B cell (primary cell): ENCODE data around the gene ACACB. TPM values are rescaled to one million over a fixed set of nuclear protein-coding genes. Genes with fewer than 3 reads are reported as not detected.

Experiments
- ATAC-seq: fragments of 200-7000 bp; cut with Tn5 transposase; one replicate; pipeline ENCODE4 v1.10.0; 2021; ENCODE audit warnings: low read depth, mild to moderate bottlenecking, moderate number of reproducible peaks, moderate library complexity
- CTCF ChIA-PET: fragments of 350-600 bp; sonication (Branson Sonifier 250); formaldehyde crosslinking; loops from one replicate; lab custom pipeline; 2021; ENCODE audit warnings: antibody characterized with exemption, inconsistent platforms; lab: Charles Lee
- POLR2A ChIA-PET: fragments of 350-600 bp; sonication (Branson Sonifier 250); formaldehyde crosslinking; loops from one replicate; lab custom pipeline; 2021; ENCODE audit warnings: antibody characterized with exemption; lab: Charles Lee
- DNase-seq: peaks from one replicate; pipeline ENCODE4 v3.0.0; 2013
- H2AFZ ChIP-seq: 2 replicates; pipeline ENCODE4 v1.6.1; 2012; ENCODE audit warnings: mild to moderate bottlenecking, low read depth, low read length; ENCODE audit not compliant: insufficient read depth, poor library complexity, severe bottlenecking
- H3K27ac ChIP-seq, 2 donors: 1 replicate in 1 of 2; 2 replicates in 1 of 2; pipeline ENCODE4 v1.5.1; 2012 to 2013; ENCODE audit warnings: low read length in 2 of 2, mild to moderate bottlenecking in 2 of 2, moderate library complexity in 1 of 2
- H3K27me3 ChIP-seq, 4 experiments: fragments of 200-600 bp in 1 of 4; sonication (generic) in 1 of 4; replicated peaks in 1 of 4; 1 replicate in 2 of 4; 2 replicates in 2 of 4; pipeline versions ENCODE4 v1.6.1 to v1.7.0; 2013 to 2016; ENCODE audit warnings: low read length in 3 of 4, mild to moderate bottlenecking in 2 of 4, mixed read lengths in 1 of 4, moderate library complexity in 1 of 4; ENCODE audit not compliant: insufficient read depth in 4 of 4, control insufficient read depth in 3 of 4; ENCODE audit errors: control extremely low read depth in 1 of 4
- H3K36me3 ChIP-seq, 2 experiments: replicated peaks in 1 of 2; 1 replicate in 1 of 2; 2 replicates in 1 of 2; pipeline versions ENCODE4 v1.6.1 to v1.7.1; 2013; ENCODE audit warnings: low read length in 1 of 2; ENCODE audit not compliant: insufficient read depth in 2 of 2, control insufficient read depth in 1 of 2; ENCODE audit errors: control extremely low read depth in 1 of 2, extremely low read depth in 1 of 2
- H3K4me1 ChIP-seq, 2 donors: fragments of 200-600 bp in 1 of 2; sonication (generic) in 1 of 2; 1 replicate in 1 of 2; 2 replicates in 1 of 2; pipeline versions ENCODE4 v1.5.1 to v1.6.1; 2013 to 2017; ENCODE audit warnings: low read length in 2 of 2; ENCODE audit not compliant: control insufficient read depth in 2 of 2, insufficient read depth in 2 of 2
- H3K4me2 ChIP-seq: replicated peaks from 2 replicates; pipeline ENCODE3; 2012; ENCODE audit warnings: mild to moderate bottlenecking, low read depth, low read length; ENCODE audit not compliant: poor library complexity, severe bottlenecking
- H3K4me3 ChIP-seq, 5 experiments: fragments of 200-600 bp in 1 of 5; sonication (generic) in 1 of 5; 1 replicate in 3 of 5; 2 replicates in 2 of 5; pipeline versions ENCODE4 v1.5.1 to v1.7.0; 2011 to 2016; ENCODE audit warnings: low read length in 4 of 5, mild to moderate bottlenecking in 4 of 5, low read depth in 2 of 5, control low read depth in 1 of 5, moderate library complexity in 1 of 5; ENCODE audit not compliant: insufficient read depth in 1 of 5; ENCODE audit errors: control extremely low read depth in 1 of 5, extremely low read depth in 1 of 5
- H3K79me2 ChIP-seq: fragments of 200-600 bp; sonication (generic); one replicate; pipeline ENCODE4 v1.6.0; 2016; ENCODE audit warnings: low read length; ENCODE audit not compliant: control insufficient read depth, insufficient read depth
- H3K9ac ChIP-seq: fragments of 200-600 bp; sonication (generic); 2 replicates; pipeline ENCODE4 v1.6.1; 2017; ENCODE audit warnings: mild to moderate bottlenecking, low read length, moderate library complexity
- H3K9me3 ChIP-seq, 3 donors: one replicate each; pipeline versions ENCODE4 v1.6.1 to v1.7.1; 2013; ENCODE audit warnings: low read length in 2 of 3; ENCODE audit not compliant: control insufficient read depth in 2 of 3, insufficient read depth in 1 of 3; ENCODE audit errors: control extremely low read depth in 1 of 3
- H4K20me1 ChIP-seq: 2 replicates; pipeline ENCODE4 v1.6.0; 2012; ENCODE audit warnings: mild to moderate bottlenecking, low read length; ENCODE audit not compliant: insufficient read depth, control insufficient read depth, poor library complexity, severe bottlenecking
- H3K27ac Mint-ChIP-seq: one replicate; pipeline ENCODE4 v1.8.0; 2021; ENCODE audit warnings: mixed read lengths
- H3K27me3 Mint-ChIP-seq: one replicate; pipeline ENCODE4 v1.8.0; 2021; ENCODE audit warnings: mixed read lengths
- H3K4me1 Mint-ChIP-seq: one replicate; pipeline ENCODE4 v1.8.0; 2021; ENCODE audit warnings: mixed read lengths
- H3K4me3 Mint-ChIP-seq: one replicate; pipeline ENCODE4 v1.8.0; 2021; ENCODE audit warnings: mixed read lengths
- H3K9me3 Mint-ChIP-seq: one replicate; pipeline ENCODE4 v1.8.0; 2022; ENCODE audit warnings: mixed read lengths; ENCODE audit not compliant: insufficient read depth
- EZH2 ChIP-seq: IDR thresholded peaks from 2 replicates; pipeline ENCODE4 v1.6.1; 2012; ENCODE audit warnings: borderline replicate concordance, low read depth, mild to moderate bottlenecking, moderate library complexity, low read length; ENCODE audit not compliant: insufficient read depth, poor library complexity, severe bottlenecking
- WGBS: methylation state at CpG from one replicate; pipeline ENCODE4 v1.1.5; 2013; ENCODE audit warnings: missing lambda C conversion rate; ENCODE audit not compliant: insufficient coverage; 5-methylcytosine and 5-hydroxymethylcytosine counted together
- intact Hi-C: fragments of 100-400 bp; cut with micrococcal nuclease; formaldehyde crosslinking; loops from one replicate; pipeline ENCODE4 v1.10.0; 2022
- polyA plus RNA-seq: library from polyadenylated mRNA; depleted of rRNA; stranded (reverse); fragments of >200 nt; gene quantifications from 2 replicates; pipeline ENCODE4 v1.2.3, GENCODE V29; 2012
- total RNA-seq, 2 donors: library from RNA; stranded (reverse); fragments of 120-200 nt in 1 of 2; gene quantifications; 1 replicate in 1 of 2; 2 replicates in 1 of 2; pipeline versions ENCODE4 v1.2.3 to v1.2.4, GENCODE V29; 2013 to 2022
- TF ChIP-seq, protein P1 (sequence below): fragments of 200-600 bp; IDR thresholded peaks from one replicate; pipeline ENCODE4 v1.8.0; 2022; ENCODE audit warnings: antibody characterized with exemption, mild to moderate bottlenecking

Gene ACACB
- total and polyA plus RNA-seq, 2 donors (not counting 1 experiment from before 2014, with no cell fraction given): 7.4 to 27.5 TPM

DNA sequence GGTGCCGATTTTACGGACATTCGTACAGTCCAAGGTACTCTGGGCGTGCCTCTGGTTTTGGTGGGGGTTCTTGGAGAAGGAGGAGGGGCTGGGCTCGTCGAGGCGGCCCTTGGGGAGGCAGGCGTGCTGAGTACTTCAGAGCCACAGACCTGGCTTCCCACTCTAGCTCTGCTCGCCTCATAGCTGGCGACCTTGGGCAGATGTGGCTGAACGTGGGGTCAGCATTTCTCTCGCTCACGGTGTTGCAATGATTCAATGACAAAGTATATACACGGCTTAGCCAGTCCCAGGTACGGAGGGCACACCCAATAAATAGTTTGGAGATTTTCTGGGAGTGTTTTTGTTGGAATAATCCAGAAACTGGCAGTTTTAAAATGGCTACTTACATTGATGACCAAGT, 117.6 kb downstream of the ACACB start:
- Histone ChIP-seq H4K20me1 (no peaks in the 10 kb centered on the region), H3K27ac (no peak overlapping the region), H3K36me3 (no peaks in the 10 kb centered on the region), H3K4me2 (no peak overlapping the region), H3K4me3 (no peak overlapping the region), H2AFZ (no peak overlapping the region), H3K27me3 (no peaks in the 10 kb centered on the region), H3K4me1 (no peaks in the 10 kb centered on the region), H3K79me2 (no peaks in the 10 kb centered on the region), H3K9ac (no peak overlapping the region), H3K9me3 (no peaks in the 10 kb centered on the region)
- no peaks in the 10 kb centered on the region for H3K4me1 Mint-ChIP-seq
- intact Hi-C loops: no loop called here
- no peak for ATAC-seq
- no peak for DNase-seq
- no peak overlapping the region for H3K4me3 Mint-ChIP-seq
- ChIA-PET POLR2A (no interaction called here), CTCF (no interaction called here)
- H3K27ac Mint-ChIP-seq: no peak overlapping the region
- H3K27me3 Mint-ChIP-seq: no peaks in the 10 kb centered on the region
- 94% methylated on average over 14 of the region's 15 CpGs for WGBS
- no peaks in the 10 kb centered on the region for H3K9me3 Mint-ChIP-seq
- TF ChIP-seq EZH2: no peak
- TF ChIP-seq, protein P1, sequence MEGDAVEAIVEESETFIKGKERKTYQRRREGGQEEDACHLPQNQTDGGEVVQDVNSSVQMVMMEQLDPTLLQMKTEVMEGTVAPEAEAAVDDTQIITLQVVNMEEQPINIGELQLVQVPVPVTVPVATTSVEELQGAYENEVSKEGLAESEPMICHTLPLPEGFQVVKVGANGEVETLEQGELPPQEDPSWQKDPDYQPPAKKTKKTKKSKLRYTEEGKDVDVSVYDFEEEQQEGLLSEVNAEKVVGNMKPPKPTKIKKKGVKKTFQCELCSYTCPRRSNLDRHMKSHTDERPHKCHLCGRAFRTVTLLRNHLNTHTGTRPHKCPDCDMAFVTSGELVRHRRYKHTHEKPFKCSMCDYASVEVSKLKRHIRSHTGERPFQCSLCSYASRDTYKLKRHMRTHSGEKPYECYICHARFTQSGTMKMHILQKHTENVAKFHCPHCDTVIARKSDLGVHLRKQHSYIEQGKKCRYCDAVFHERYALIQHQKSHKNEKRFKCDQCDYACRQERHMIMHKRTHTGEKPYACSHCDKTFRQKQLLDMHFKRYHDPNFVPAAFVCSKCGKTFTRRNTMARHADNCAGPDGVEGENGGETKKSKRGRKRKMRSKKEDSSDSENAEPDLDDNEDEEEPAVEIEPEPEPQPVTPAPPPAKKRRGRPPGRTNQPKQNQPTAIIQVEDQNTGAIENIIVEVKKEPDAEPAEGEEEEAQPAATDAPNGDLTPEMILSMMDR: no peak

DNA sequence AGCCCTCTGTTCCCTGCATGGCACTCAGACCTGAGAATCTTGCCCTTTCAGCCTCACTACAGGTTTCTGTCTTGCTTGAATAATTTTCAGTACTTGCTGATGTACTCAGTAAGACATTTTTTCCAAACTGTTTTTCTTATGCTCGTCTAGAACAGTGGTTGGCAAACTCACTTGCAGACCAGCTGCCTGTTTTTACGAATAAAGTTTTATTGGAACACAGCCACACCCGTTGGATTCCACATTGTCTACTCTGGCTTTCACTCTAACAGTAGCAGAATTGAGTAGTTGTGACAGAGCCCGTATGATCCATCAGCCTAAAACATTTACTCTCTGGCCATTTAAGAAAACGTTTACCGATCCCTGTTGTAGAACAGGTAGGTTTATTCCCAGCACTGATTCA, 119.9 kb downstream of the ACACB start:
- no peak overlapping the region for H3K27ac Mint-ChIP-seq
- H3K4me1 Mint-ChIP-seq: no peaks in the 10 kb centered on the region
- no peaks in the 10 kb centered on the region for H3K27me3 ChIP-seq
- H2AFZ ChIP-seq: no peak overlapping the region
- ATAC-seq: no peak
- no peaks in the 10 kb centered on the region for H3K27me3 Mint-ChIP-seq
- ChIA-PET POLR2A (no interaction called here), CTCF (no interaction called here)
- no peak overlapping the region for H3K27ac ChIP-seq
- no peaks in the 10 kb centered on the region for H3K9me3 Mint-ChIP-seq
- no peak overlapping the region for H3K4me2 ChIP-seq
- intact Hi-C loops: no loop called here
- no peak for TF ChIP-seq EZH2
- TF ChIP-seq, protein P1: no peak
- no peaks in the 10 kb centered on the region for H3K4me1 ChIP-seq
- H3K4me3 ChIP-seq: no peak overlapping the region
- no peak overlapping the region for H3K4me3 Mint-ChIP-seq
- no peaks in the 10 kb centered on the region for H4K20me1 ChIP-seq
- no peaks in the 10 kb centered on the region for H3K79me2 ChIP-seq
- H3K36me3 ChIP-seq: no peaks in the 10 kb centered on the region
- WGBS: 100% methylated on average over 2 of the region's 6 CpGs
- no peak for DNase-seq
- H3K9ac ChIP-seq: no peak overlapping the region
- no peaks in the 10 kb centered on the region for H3K9me3 ChIP-seq
